OCI-LY1 (cell line): ENCODE measurements around the gene EYS.

Experiments
- H2AFZ ChIP-seq: fragments of 200-600 bp; sonication (generic), shearing (Covaris generic); 2 replicates; pipeline ENCODE4 v1.6.0; 2014; ENCODE audit warnings: antibody characterized with exemption, mild to moderate bottlenecking, low read length
- H3F3A ChIP-seq: fragments of 200-600 bp; sonication (generic), shearing (Covaris generic); 2 replicates; pipeline ENCODE4 v1.6.0; 2014; ENCODE audit warnings: mild to moderate bottlenecking, antibody characterized with exemption, low read length, moderate library complexity; ENCODE audit not compliant: insufficient read depth
- H3K27ac ChIP-seq: fragments of 200-600 bp; sonication (generic); 2 replicates; pipeline ENCODE4 v1.5.1; 2014; ENCODE audit warnings: low read length, mixed run types, mild to moderate bottlenecking, low read depth; ENCODE audit not compliant: poor library complexity, severe bottlenecking
- H3K27me3 ChIP-seq: fragments of 200-600 bp; sonication (generic); 2 replicates; pipeline ENCODE4 v1.6.0; 2014; ENCODE audit warnings: antibody characterized with exemption, mild to moderate bottlenecking, low read length, moderate library complexity; ENCODE audit not compliant: insufficient read depth
- H3K36me3 ChIP-seq: fragments of 200-600 bp; sonication (generic); 2 replicates; pipeline ENCODE4 v1.6.1; 2014; ENCODE audit warnings: mild to moderate bottlenecking, antibody characterized with exemption, low read length, moderate library complexity, mixed read lengths; ENCODE audit not compliant: insufficient read depth
- H3K4me1 ChIP-seq: fragments of 200-600 bp; sonication (generic); 2 replicates; pipeline ENCODE4 v1.5.1; 2014; ENCODE audit warnings: mild to moderate bottlenecking, low read length, moderate library complexity; ENCODE audit not compliant: insufficient read depth, severe bottlenecking
- H3K4me2 ChIP-seq: fragments of 200-600 bp; sonication (generic), shearing (Covaris generic); 2 replicates; pipeline ENCODE4 v1.6.1; 2014; ENCODE audit warnings: low read length
- H3K4me3 ChIP-seq: fragments of 200-600 bp; sonication (generic); 2 replicates; pipeline ENCODE4 v1.5.1; 2014; ENCODE audit warnings: low read length, low read depth, mild to moderate bottlenecking, mixed read lengths; ENCODE audit not compliant: poor library complexity, severe bottlenecking
- H3K79me2 ChIP-seq: fragments of 200-600 bp; shearing (Covaris generic); 2 replicates; pipeline ENCODE4 v1.6.1; 2016; ENCODE audit warnings: mixed run types, low read length, mixed read lengths; ENCODE audit not compliant: insufficient read depth
- H3K9ac ChIP-seq: fragments of 200-600 bp; sonication (generic), shearing (Covaris generic); 2 replicates; pipeline ENCODE4 v1.6.1; 2014; ENCODE audit warnings: mild to moderate bottlenecking, low read length, mixed read lengths
- H3K9me2 ChIP-seq: fragments of 200-600 bp; sonication (generic), shearing (Covaris generic); 2 replicates; pipeline ENCODE4 v1.6.1; 2014; ENCODE audit warnings: low read depth, mild to moderate bottlenecking, low read length, mixed read lengths
- H3K9me3 ChIP-seq: fragments of 200-600 bp; shearing (Covaris generic); 2 replicates; pipeline ENCODE4 v1.6.1; 2014; ENCODE audit warnings: low read length, mixed read lengths
- H4K20me1 ChIP-seq: fragments of 200-600 bp; sonication (generic), shearing (Covaris generic); 2 replicates; pipeline ENCODE4 v1.6.0; 2016; ENCODE audit warnings: mild to moderate bottlenecking, low read length; ENCODE audit not compliant: insufficient read depth
- EZH2 ChIP-seq: fragments of 200-600 bp; sonication (generic), shearing (Covaris generic); IDR thresholded peaks from 2 replicates; pipeline ENCODE4 v1.8.0; 2017; ENCODE audit warnings: borderline replicate concordance, mixed run types, mild to moderate bottlenecking, antibody characterized with exemption, low read length, moderate library complexity, mixed read lengths
- TF ChIP-seq, protein P1 (sequence below): fragments of 200-600 bp; sonication (generic), shearing (Covaris generic); IDR thresholded peaks from 2 replicates; pipeline ENCODE4 v1.5.1; 2017; ENCODE audit warnings: mild to moderate bottlenecking, antibody characterized with exemption, low read length, moderate library complexity, mixed read lengths

EYS gene

GRCh38 chr6:63886341-63886740, 1820.7 kb downstream of the EYS start:
- H3K36me3 ChIP-seq, result no peaks in the 10 kb centered on the region
- no peaks in the 10 kb centered on the region for H3F3A ChIP-seq
- no peaks in the 10 kb centered on the region for H3K4me1 ChIP-seq
- no peak overlapping the region for H2AFZ ChIP-seq
- no peaks in the 10 kb centered on the region for H3K9me3 ChIP-seq
- H3K9me2 ChIP-seq, result no peaks in the 10 kb centered on the region
- H3K9ac ChIP-seq, result no peak overlapping the region
- no peaks in the 10 kb centered on the region for H3K79me2 ChIP-seq
- H3K4me2 ChIP-seq, result no peak overlapping the region
- no peak overlapping the region for H3K4me3 ChIP-seq
- H4K20me1 ChIP-seq, result no peaks in the 10 kb centered on the region
- no peaks in the 10 kb centered on the region for H3K27me3 ChIP-seq
- no peak overlapping the region for H3K27ac ChIP-seq
- TF ChIP-seq, protein P1, sequence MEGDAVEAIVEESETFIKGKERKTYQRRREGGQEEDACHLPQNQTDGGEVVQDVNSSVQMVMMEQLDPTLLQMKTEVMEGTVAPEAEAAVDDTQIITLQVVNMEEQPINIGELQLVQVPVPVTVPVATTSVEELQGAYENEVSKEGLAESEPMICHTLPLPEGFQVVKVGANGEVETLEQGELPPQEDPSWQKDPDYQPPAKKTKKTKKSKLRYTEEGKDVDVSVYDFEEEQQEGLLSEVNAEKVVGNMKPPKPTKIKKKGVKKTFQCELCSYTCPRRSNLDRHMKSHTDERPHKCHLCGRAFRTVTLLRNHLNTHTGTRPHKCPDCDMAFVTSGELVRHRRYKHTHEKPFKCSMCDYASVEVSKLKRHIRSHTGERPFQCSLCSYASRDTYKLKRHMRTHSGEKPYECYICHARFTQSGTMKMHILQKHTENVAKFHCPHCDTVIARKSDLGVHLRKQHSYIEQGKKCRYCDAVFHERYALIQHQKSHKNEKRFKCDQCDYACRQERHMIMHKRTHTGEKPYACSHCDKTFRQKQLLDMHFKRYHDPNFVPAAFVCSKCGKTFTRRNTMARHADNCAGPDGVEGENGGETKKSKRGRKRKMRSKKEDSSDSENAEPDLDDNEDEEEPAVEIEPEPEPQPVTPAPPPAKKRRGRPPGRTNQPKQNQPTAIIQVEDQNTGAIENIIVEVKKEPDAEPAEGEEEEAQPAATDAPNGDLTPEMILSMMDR, result no peak
- no peak for TF ChIP-seq EZH2

DNA sequence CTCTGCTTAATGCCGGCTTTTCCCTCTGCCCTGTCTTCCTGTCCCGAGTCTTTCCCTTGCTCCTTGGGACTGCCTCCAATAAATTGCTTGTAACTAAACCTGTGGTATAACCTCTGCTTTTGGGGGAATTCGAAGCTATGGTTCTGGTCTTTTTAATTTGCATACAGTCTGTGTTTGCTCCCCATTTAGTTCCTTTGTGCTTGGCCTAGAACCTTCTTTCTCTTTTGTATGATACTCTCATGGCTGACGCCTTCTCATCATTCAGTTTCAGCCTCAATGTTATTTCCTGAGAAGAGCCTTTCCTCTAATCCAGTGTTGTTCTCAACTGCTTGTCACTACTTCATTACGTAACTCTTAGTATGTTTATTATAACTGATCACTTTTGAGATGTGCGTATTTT, 1823.4 kb downstream of the EYS start:
- no peak overlapping the region for H3K4me2 ChIP-seq
- H3K79me2 ChIP-seq, result no peaks in the 10 kb centered on the region
- H3K4me1 ChIP-seq, result no peaks in the 10 kb centered on the region
- H4K20me1 ChIP-seq, result no peaks in the 10 kb centered on the region
- H3K27me3 ChIP-seq, result no peaks in the 10 kb centered on the region
- no peaks in the 10 kb centered on the region for H3K36me3 ChIP-seq
- H3F3A ChIP-seq, result no peaks in the 10 kb centered on the region
- H2AFZ ChIP-seq, result no peak overlapping the region
- no peaks in the 10 kb centered on the region for H3K9me3 ChIP-seq
- no peak overlapping the region for H3K9ac ChIP-seq
- H3K4me3 ChIP-seq, result no peak overlapping the region
- TF ChIP-seq, protein P1, result no peak
- no peak for TF ChIP-seq EZH2
- H3K9me2 ChIP-seq, result no peaks in the 10 kb centered on the region
- no peak overlapping the region for H3K27ac ChIP-seq

DNA sequence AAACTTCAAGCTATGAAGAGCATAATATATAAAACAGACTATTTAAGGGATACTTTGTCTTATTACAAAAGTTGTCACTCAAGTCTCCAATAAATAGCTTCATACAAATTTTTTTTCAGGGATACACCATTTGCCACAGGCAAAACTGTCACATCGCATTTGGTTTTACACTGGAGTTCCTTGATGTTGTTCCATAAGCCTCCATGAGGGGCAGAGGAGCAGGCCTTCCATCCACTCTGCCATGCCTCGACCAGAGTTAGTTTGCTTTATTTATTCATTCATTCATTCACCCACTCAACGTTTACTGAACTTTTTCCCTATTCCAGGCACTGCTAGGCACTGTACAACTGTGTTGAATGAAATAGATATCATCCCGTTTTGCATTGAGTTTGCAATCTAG, 1824.8 kb downstream of the EYS start:
- no peak overlapping the region for H2AFZ ChIP-seq
- no peaks in the 10 kb centered on the region for H3K9me2 ChIP-seq
- no peaks in the 10 kb centered on the region for H3K9me3 ChIP-seq
- no peak overlapping the region for H3K9ac ChIP-seq
- no peaks in the 10 kb centered on the region for H3F3A ChIP-seq
- TF ChIP-seq, protein P1, result no peak
- TF ChIP-seq EZH2, result no peak
- H3K27ac ChIP-seq, result no peak overlapping the region
- no peak overlapping the region for H3K4me3 ChIP-seq
- no peaks in the 10 kb centered on the region for H3K79me2 ChIP-seq
- no peaks in the 10 kb centered on the region for H3K27me3 ChIP-seq
- H3K36me3 ChIP-seq, result no peaks in the 10 kb centered on the region
- H4K20me1 ChIP-seq, result no peaks in the 10 kb centered on the region
- H3K4me1 ChIP-seq, result no peaks in the 10 kb centered on the region
- no peak overlapping the region for H3K4me2 ChIP-seq
